K562 (cell line): ENCODE results near the gene IGLL1. TPM values are rescaled to one million over a fixed set of nuclear protein-coding genes. Genes with fewer than 3 reads are reported as not detected.

ENCODE experiments used
- ATAC-seq: fragments of 200-7000 bp; cut with Tn5 transposase; 3 replicates; pipeline ENCODE4 v1.9.1; 2020; ENCODE audit warnings: moderate library complexity
- BruUV-seq: library from RNA; stranded (reverse); fragments of 400-500 nt; replicated peaks from 2 replicates; lab custom pipeline; 2021; lab: Mats Ljungman, UMichigan
- CTCF ChIA-PET: fragments of 300-600 bp; formaldehyde crosslinking; extraction: SDS; loops from one replicate; lab custom pipeline; 2021; ENCODE audit warnings: low intra/inter-chr PET ratio; lab: Yijun Ruan, JAX
- POLR2A ChIA-PET: fragments of 300-600, 350-650 bp; sonication (Branson Sonifier 250); formaldehyde crosslinking; extraction: SDS; loops from one replicate; lab custom pipeline; 2021; ENCODE audit warnings: antibody characterized with exemption, inconsistent platforms; lab: Yijun Ruan, JAX
- DNase-seq, 4 experiments: peaks; one replicate each; pipeline versions ENCODE4 v3.0.0 to v3.0.0-alpha.2; 2011 to 2018; ENCODE audit warnings: low spot score in 3 of 4, mixed read lengths in 3 of 4; ENCODE audit errors: extremely low read depth in 1 of 4
- FAIRE-seq: peaks from 2 replicates; lab custom pipeline; 2011; peaks lifted over from hg19 to GRCh38; lab: Jason Lieb, UNC
- H2AFZ ChIP-seq: 2 replicates; pipeline ENCODE4 v1.6.0; 2011; ENCODE audit warnings: low read depth, low read length, control low read depth, inconsistent platforms
- H3K27ac ChIP-seq: fragments of 200-600 bp; 3 replicates; pipeline ENCODE4 v1.8.0; 2011; ENCODE audit warnings: low read depth, mild to moderate bottlenecking, control low read depth, inconsistent platforms, low read length, moderate library complexity, mixed read lengths; ENCODE audit errors: extremely low read depth
- H3K27me3 ChIP-seq, 2 experiments: fragments of 300-600 bp in 1 of 2; 2 replicates in 1 of 2; 3 replicates in 1 of 2; pipeline versions ENCODE4 v1.6.0 to v1.8.0; 2011; ENCODE audit warnings: inconsistent platforms in 2 of 2, low read length in 2 of 2, mild to moderate bottlenecking in 1 of 2, mixed read lengths in 1 of 2, moderate library complexity in 1 of 2; ENCODE audit not compliant: control insufficient read depth in 2 of 2, insufficient read depth in 2 of 2
- H3K36me3 ChIP-seq: fragments of 300-600 bp; 3 replicates; pipeline ENCODE4 v1.8.0; 2011; ENCODE audit warnings: mild to moderate bottlenecking, low read length, inconsistent platforms; ENCODE audit not compliant: control insufficient read depth, insufficient read depth
- H3K4me1 ChIP-seq, 2 experiments: fragments of 200-600 bp in 1 of 2; replicated peaks in 1 of 2; 2 replicates in 1 of 2; 3 replicates in 1 of 2; pipeline versions ENCODE4 v1.5.1 to v1.8.0; 2011; ENCODE audit warnings: inconsistent platforms in 2 of 2, low read length in 2 of 2, mild to moderate bottlenecking in 1 of 2, mixed read lengths in 1 of 2, moderate library complexity in 1 of 2; ENCODE audit not compliant: control insufficient read depth in 2 of 2, insufficient read depth in 2 of 2
- H3K4me2 ChIP-seq: 2 replicates; pipeline ENCODE4 v1.6.1; 2011; ENCODE audit warnings: low read length, control low read depth, inconsistent platforms, mixed read lengths; ENCODE audit not compliant: insufficient read depth
- H3K4me3 ChIP-seq: fragments of 200-600 bp; sonication (generic), shearing (Covaris generic); 2 replicates; pipeline ENCODE4 v1.5.1; 2016; ENCODE audit warnings: control low read depth, inconsistent platforms
- H3K79me2 ChIP-seq: fragments of 200-600 bp; 3 replicates; pipeline ENCODE4 v1.8.0; 2011; ENCODE audit warnings: low read length, inconsistent platforms; ENCODE audit not compliant: control insufficient read depth, insufficient read depth
- H3K9ac ChIP-seq, 2 experiments: 2 replicates each; pipeline versions ENCODE4 v1.6.0 to v1.6.1; 2011; ENCODE audit warnings: low read depth in 2 of 2, low read length in 2 of 2, control low read depth in 1 of 2, inconsistent platforms in 1 of 2, mild to moderate bottlenecking in 1 of 2, mixed read lengths in 1 of 2; ENCODE audit not compliant: insufficient read depth in 1 of 2
- H3K9me1 ChIP-seq: one replicate; pipeline ENCODE4 v1.6.0; 2011; ENCODE audit warnings: inconsistent platforms, mild to moderate bottlenecking, low read length, moderate library complexity; ENCODE audit not compliant: control insufficient read depth, insufficient read depth
- H3K9me3 ChIP-seq: replicated peaks from 2 replicates; pipeline ENCODE4 v1.5.1; 2011; ENCODE audit warnings: low read depth, low read length, inconsistent platforms; ENCODE audit not compliant: control insufficient read depth, insufficient read depth
- H4K20me1 ChIP-seq: replicated peaks from 2 replicates; pipeline ENCODE4 v1.6.1; 2011; ENCODE audit warnings: low read length, inconsistent platforms, mixed read lengths; ENCODE audit not compliant: control insufficient read depth, insufficient read depth
- DMBX1 ChIP-seq: fragments of 250-450 bp; sonication (Bioruptor Pico); IDR thresholded peaks from 2 replicates; pipeline ENCODE4 v1.8.0; 2022; ENCODE audit warnings: inconsistent platforms, mild to moderate bottlenecking, moderate library complexity, borderline replicate concordance
- DNMT1 ChIP-seq: fragments of 450-650 bp; IDR thresholded peaks from 2 replicates; pipeline ENCODE4 v1.6.1; 2016; ENCODE audit warnings: antibody characterized with exemption, mild to moderate bottlenecking
- ESRRB ChIP-seq: fragments of 250-450 bp; sonication (Bioruptor Pico); IDR thresholded peaks from 2 replicates; pipeline ENCODE4 v1.5.0; 2020; ENCODE audit warnings: mild to moderate bottlenecking, moderate library complexity, borderline replicate concordance
- ETV6 ChIP-seq, 3 experiments: fragments of 150-350 bp in 1 of 3; sonication (generic) in 1 of 3; formaldehyde crosslinking in 1 of 3; IDR thresholded peaks; 2 replicates each; pipeline versions ENCODE4 v1.6.1 to v1.8.0; 2014 to 2022; ENCODE audit warnings: borderline replicate concordance in 2 of 3, low read depth in 2 of 3, antibody characterized with exemption in 1 of 3, low read length in 1 of 3, mild to moderate bottlenecking in 1 of 3, missing genetic modification reagents in 1 of 3
- KDM5B ChIP-seq: fragments of 200-600 bp; sonication (generic); IDR thresholded peaks from 2 replicates; pipeline ENCODE4 v1.6.1; 2012; ENCODE audit warnings: low read depth, mild to moderate bottlenecking, moderate library complexity, low read length, control low read depth, inconsistent platforms; ENCODE audit not compliant: insufficient replicate concordance
- NCOA2 ChIP-seq, 2 experiments: fragments of 450-650 bp; IDR thresholded peaks; 2 replicates each; pipeline ENCODE4 v1.6.1; 2018; ENCODE audit warnings: mild to moderate bottlenecking in 2 of 2, moderate library complexity in 1 of 2; ENCODE audit not compliant: partially characterized antibody in 2 of 2
- SMARCE1 ChIP-seq: fragments of 450-650 bp; IDR thresholded peaks from 2 replicates; pipeline ENCODE4 v1.7.1; 2016; ENCODE audit warnings: mild to moderate bottlenecking
- ZNF175 ChIP-seq: fragments of 200-800 bp; sonication (Bioruptor generic); IDR thresholded peaks from 2 replicates; pipeline ENCODE4 v1.6.1; 2016; ENCODE audit warnings: low read depth, mild to moderate bottlenecking, missing genetic modification characterization, missing compliant biosample characterization
- ZNF263 ChIP-seq: sonication (generic); formaldehyde crosslinking; IDR thresholded peaks from 2 replicates; pipeline ENCODE4 v1.8.0; 2022; ENCODE audit warnings: mild to moderate bottlenecking, missing genetic modification reagents, borderline replicate concordance
- ZNF764 ChIP-seq: fragments of 250-450 bp; sonication (Bioruptor Pico); IDR thresholded peaks from 2 replicates; pipeline ENCODE4 v1.4.0; 2020; ENCODE audit warnings: low read depth, mild to moderate bottlenecking, moderate library complexity
- WGBS: fragments of 100-300 bp; shearing (Covaris generic); methylation state at CpG from one replicate; pipeline ENCODE4 v1.1.6; 2016; ENCODE audit warnings: low coverage, mixed read lengths; ENCODE audit not compliant: insufficient coverage; ENCODE audit errors: missing lambda C conversion rate; 5-methylcytosine and 5-hydroxymethylcytosine counted together
- in situ Hi-C: fragments of 300-500 bp; cut with MboI; formaldehyde crosslinking; loops from 4 replicates; pipeline ENCODE4 v1.15.0; 2018; ENCODE audit warnings: inconsistent platforms, mixed read lengths
- intact Hi-C: fragments of 100-400 bp; cut with micrococcal nuclease; formaldehyde crosslinking; loops from 2 replicates; pipeline ENCODE4 v1.14.2; 2022
- polyA plus RNA-seq, 8 experiments: library from polyadenylated mRNA; depleted of rRNA in 4 of 8; stranded (reverse) in 5 of 8; unstranded in 3 of 8; fragments of >200 nt; fragmentation: Nextera tagmentation in 2 of 8; fragmentation: Illumina TruSeq in 1 of 8; extraction: Ambion mirVana in 2 of 8; extraction: Trizol in 1 of 8; gene quantifications; 2 replicates each; pipeline versions ENCODE4 v1.2.1 to v1.2.3, GENCODE V29; 2011 to 2014; ENCODE audit warnings: inconsistent platforms in 1 of 8, missing spikeins in 1 of 8
- total RNA-seq, 7 experiments: library from RNA; depleted of rRNA in 6 of 7; stranded (reverse); fragments of >200 nt in 6 of 7; fragmentation: Illumina TruSeq in 2 of 7; extraction: Trizol in 2 of 7; gene quantifications; 2 replicates each; pipeline versions ENCODE4 v1.2.1 to v1.2.3, GENCODE V29; 2011 to 2021; ENCODE audit warnings: low replicate concordance in 1 of 7

IGLL1 gene
- total and polyA plus RNA-seq, 9 of the 15 experiments (the other 6 are each of a cell fraction or from before 2014, with no cell fraction given): 0.10 to 0.32 (median 0.20) TPM; not detected in 6

- Histone ChIP-seq H3K4me1 (no peaks in the 10 kb centered on the region), H3K9me1 (no peaks in the 10 kb centered on the region), H3K36me3 (no peaks in the 10 kb centered on the region), H3K4me3 (no peak overlapping the region), H3K4me2 (no peak overlapping the region), H4K20me1 (no peaks in the 10 kb centered on the region), H3K9ac (no peak overlapping the region), H3K9me3 (no peaks in the 10 kb centered on the region), H3K79me2 (no peaks in the 10 kb centered on the region), H3K27me3 (no peaks in the 10 kb centered on the region; a peak in 1 of 5 replicates), H2AFZ (no peak overlapping the region), H3K27ac (no peak overlapping the region)
- BruUV-seq: no TSS peak
- no peak for TF ChIP-seq KDM5B
- no peak for TF ChIP-seq ZNF175 (CRISPR knock-in tag)
- TF ChIP-seq ETV6 (IDR thresholded peaks at IDR 0.05; ENCODE audit: borderline replicate concordance in 1 of 2, low read depth in 2 of 2, low read length in 1 of 2): no peak
- no peak for TF ChIP-seq ETV6 (CRISPR knock-in tag; IDR thresholded peaks at IDR 0.05; ENCODE audit: borderline replicate concordance)
- no peak for TF ChIP-seq SMARCE1
- no peak for TF ChIP-seq DNMT1
- no peak for TF ChIP-seq ZNF263
- TF ChIP-seq ZNF764 (CRISPR knock-in tag): no peak
- no peak for TF ChIP-seq NCOA2 (IDR thresholded peaks at IDR 0.05; ENCODE audit: partially characterized antibody in 2 of 2)
- no peak for TF ChIP-seq ESRRB
- no peak for TF ChIP-seq DMBX1 (CRISPR knock-in tag)
- intact Hi-C loops (no loop called here), in situ Hi-C loops (no loop called here)
- ATAC-seq (no peak), DNase-seq (no peak), FAIRE-seq (no peak)
- 0% methylated on average over 2 of the region's 5 CpGs for WGBS
- ChIA-PET CTCF (no interaction called here), POLR2A (interaction anchor here (0.6 kb wide), 1 partner anchor 9 kb away, joined by 3 read pairs; no protein-coding TSS in a partner anchor)
Observed at GRCh38 chr22:23553438-23553837, 26.7 kb downstream of the IGLL1 start.
